ENCODE data around the gene PLEKHS1.
"Not testable (repeated sequence)": the region's sequence is repeated elsewhere in the genome, so short reads cannot be mapped to it uniquely, and the experiment has no call there.

The PLEKHS1 gene

GRCh38 chr10:113754768-113755167 lies 3.3 kb downstream of the PLEKHS1 start:
- Histone ChIP-seq H3K9me3 (ENCODE audit: control insufficient read depth, insufficient read depth, low read length) (no peaks in the 10 kb centered on the region), H3K36me3 (ENCODE audit: insufficient read depth, low read length) (no peaks in the 10 kb centered on the region), H3K9ac (ENCODE audit: low read depth, low read length) (no peak overlapping the region)

DNA sequence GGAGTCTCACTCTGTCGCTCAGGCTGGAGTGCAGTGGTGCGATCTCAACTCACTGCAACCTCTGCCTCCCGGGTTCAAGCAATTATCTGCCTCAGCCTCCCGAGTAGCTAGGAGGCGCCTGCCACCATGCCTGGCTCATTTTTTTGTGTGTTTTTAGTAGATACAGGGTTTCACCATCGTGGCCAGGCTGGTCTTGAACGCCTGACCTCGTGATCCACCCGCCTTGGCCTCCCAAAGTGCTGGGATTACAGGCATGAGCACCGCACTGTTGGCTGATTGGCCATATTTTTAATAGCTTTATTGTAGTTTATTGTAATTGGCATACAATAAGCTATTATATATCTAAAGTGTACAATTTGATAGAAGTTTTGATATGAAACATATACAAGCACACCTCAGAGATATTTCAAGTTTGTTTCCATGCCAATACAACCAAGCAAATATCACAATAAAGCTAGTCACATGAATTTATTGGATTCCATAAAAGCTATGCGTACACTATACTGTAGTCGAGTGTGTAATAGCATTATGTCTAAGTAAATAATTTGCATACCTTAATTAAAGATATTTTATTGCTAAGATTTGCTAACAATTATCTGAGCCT lies 5.6 kb downstream of the PLEKHS1 start:
- Histone ChIP-seq H3K36me3 (ENCODE audit: insufficient read depth, low read length) (no peaks in the 10 kb centered on the region), H3K9ac (ENCODE audit: low read depth, low read length) (no peak overlapping the region), H3K4me1 (ENCODE audit: insufficient read depth, low read length) (no peaks in the 10 kb centered on the region)

More at GRCh38 chr10:113754768-113755167, 3.3 kb downstream of the PLEKHS1 start:
- no peaks in the 10 kb centered on the region for H3K4me1 ChIP-seq (ENCODE audit: insufficient read depth, low read length)

GRCh38 chr10:113762083-113762482 lies 10.6 kb downstream of the PLEKHS1 start:
- no peaks in the 10 kb centered on the region for H3K9me3 ChIP-seq (ENCODE audit: control insufficient read depth, insufficient read depth, low read length)
- H3K4me1 ChIP-seq (ENCODE audit: insufficient read depth, low read length), result no peaks in the 10 kb centered on the region
- H3K36me3 ChIP-seq (ENCODE audit: insufficient read depth, low read length), result no peaks in the 10 kb centered on the region
- H3K9ac ChIP-seq (ENCODE audit: low read depth, low read length), result no peak overlapping the region

More for the DNA sequence above, 5.6 kb downstream of the PLEKHS1 start:
- no peaks in the 10 kb centered on the region for H3K9me3 ChIP-seq (ENCODE audit: control insufficient read depth, insufficient read depth, low read length)

GRCh38 chr10:113764582-113764981 lies 13.1 kb downstream of the PLEKHS1 start:
- no peaks in the 10 kb centered on the region for H3K4me1 ChIP-seq (ENCODE audit: insufficient read depth, low read length)
- H3K9me3 ChIP-seq (ENCODE audit: control insufficient read depth, insufficient read depth, low read length), result no peaks in the 10 kb centered on the region
- H3K36me3 ChIP-seq (ENCODE audit: insufficient read depth, low read length), result no peaks in the 10 kb centered on the region
- H3K9ac ChIP-seq (ENCODE audit: low read depth, low read length), result no peak overlapping the region

DNA sequence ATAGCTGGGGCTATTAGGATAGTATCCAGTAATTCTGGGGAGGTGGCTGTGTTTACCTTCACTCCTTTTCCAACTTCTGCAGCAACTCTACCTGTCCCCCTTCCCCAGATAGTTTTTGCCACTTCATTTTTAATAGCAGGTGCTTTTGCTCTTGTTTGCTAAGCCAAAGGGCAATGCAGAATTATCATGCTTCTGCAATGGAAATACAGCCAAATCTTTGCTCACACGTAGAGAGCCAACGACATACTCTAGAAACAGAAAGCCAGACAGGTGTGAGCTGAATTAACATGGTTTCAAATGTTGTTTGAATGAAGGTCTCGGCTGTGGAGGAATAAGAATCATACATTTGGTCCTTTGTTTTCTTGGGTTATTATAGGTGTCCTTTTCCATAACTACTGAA lies 14.4 kb downstream of the PLEKHS1 start:
- no peaks in the 10 kb centered on the region for H3K9me3 ChIP-seq (ENCODE audit: control insufficient read depth, insufficient read depth, low read length)
- H3K9ac ChIP-seq (ENCODE audit: low read depth, low read length), result no peak overlapping the region
- H3K36me3 ChIP-seq (ENCODE audit: insufficient read depth, low read length), result no peaks in the 10 kb centered on the region
- H3K4me1 ChIP-seq (ENCODE audit: insufficient read depth, low read length), result no peaks in the 10 kb centered on the region

DNA sequence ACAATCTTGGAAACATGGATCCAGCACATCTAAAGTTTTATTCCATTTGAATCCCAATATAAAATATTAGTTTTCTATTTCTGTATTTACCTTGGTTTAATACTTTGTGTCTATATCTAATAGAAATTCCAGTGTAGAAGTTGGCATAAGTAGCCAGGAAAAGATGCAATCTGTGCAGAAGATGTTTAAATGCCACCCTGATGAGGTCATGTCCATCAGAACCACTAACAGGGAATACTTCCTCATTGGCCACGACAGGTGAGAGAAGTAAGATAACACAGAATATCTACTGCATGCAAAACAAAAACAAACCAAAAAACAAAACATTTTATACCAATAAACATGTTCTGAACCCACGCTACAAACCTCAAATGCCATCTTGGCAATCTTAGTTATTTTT lies 15.7 kb downstream of the PLEKHS1 start:
- Histone ChIP-seq H3K4me1 (ENCODE audit: insufficient read depth, low read length) (no peaks in the 10 kb centered on the region), H3K9me3 (ENCODE audit: control insufficient read depth, insufficient read depth, low read length) (no peaks in the 10 kb centered on the region), H3K9ac (ENCODE audit: low read depth, low read length) (no peak overlapping the region), H3K36me3 (ENCODE audit: insufficient read depth, low read length) (no peaks in the 10 kb centered on the region)

- Histone ChIP-seq H3K9me3 (ENCODE audit: control insufficient read depth, insufficient read depth, low read length) (no peaks in the 10 kb centered on the region), H3K36me3 (ENCODE audit: insufficient read depth, low read length) (no peaks in the 10 kb centered on the region), H3K9ac (ENCODE audit: low read depth, low read length) (no peak overlapping the region), H3K4me1 (ENCODE audit: insufficient read depth, low read length) (no peaks in the 10 kb centered on the region)
These were observed 18.9 kb downstream of the PLEKHS1 start for GRCh38 chr10:113770346-113770745.

GRCh38 chr10:113771131-113771530 lies 19.6 kb downstream of the PLEKHS1 start:
- not testable (repeated sequence) for H3K4me1 ChIP-seq (ENCODE audit: insufficient read depth, low read length); H3K9ac ChIP-seq (ENCODE audit: low read depth, low read length); H3K9me3 ChIP-seq (ENCODE audit: control insufficient read depth, insufficient read depth, low read length); H3K36me3 ChIP-seq (ENCODE audit: insufficient read depth, low read length)

- Histone ChIP-seq H3K36me3 (ENCODE audit: insufficient read depth, low read length) (no peaks in the 10 kb centered on the region), H3K9me3 (ENCODE audit: control insufficient read depth, insufficient read depth, low read length) (no peaks in the 10 kb centered on the region), H3K4me1 (ENCODE audit: insufficient read depth, low read length) (no peaks in the 10 kb centered on the region), H3K9ac (ENCODE audit: low read depth, low read length) (no peak overlapping the region)
These were observed 24.3 kb downstream of the PLEKHS1 start for GRCh38 chr10:113775686-113776294.

GRCh38 chr10:113776553-113776952 lies 25.1 kb downstream of the PLEKHS1 start:
- H3K9me3 ChIP-seq (ENCODE audit: control insufficient read depth, insufficient read depth, low read length), result no peaks in the 10 kb centered on the region
- no peaks in the 10 kb centered on the region for H3K36me3 ChIP-seq (ENCODE audit: insufficient read depth, low read length)
- H3K9ac ChIP-seq (ENCODE audit: low read depth, low read length), result no peak overlapping the region
- no peaks in the 10 kb centered on the region for H3K4me1 ChIP-seq (ENCODE audit: insufficient read depth, low read length)

DNA sequence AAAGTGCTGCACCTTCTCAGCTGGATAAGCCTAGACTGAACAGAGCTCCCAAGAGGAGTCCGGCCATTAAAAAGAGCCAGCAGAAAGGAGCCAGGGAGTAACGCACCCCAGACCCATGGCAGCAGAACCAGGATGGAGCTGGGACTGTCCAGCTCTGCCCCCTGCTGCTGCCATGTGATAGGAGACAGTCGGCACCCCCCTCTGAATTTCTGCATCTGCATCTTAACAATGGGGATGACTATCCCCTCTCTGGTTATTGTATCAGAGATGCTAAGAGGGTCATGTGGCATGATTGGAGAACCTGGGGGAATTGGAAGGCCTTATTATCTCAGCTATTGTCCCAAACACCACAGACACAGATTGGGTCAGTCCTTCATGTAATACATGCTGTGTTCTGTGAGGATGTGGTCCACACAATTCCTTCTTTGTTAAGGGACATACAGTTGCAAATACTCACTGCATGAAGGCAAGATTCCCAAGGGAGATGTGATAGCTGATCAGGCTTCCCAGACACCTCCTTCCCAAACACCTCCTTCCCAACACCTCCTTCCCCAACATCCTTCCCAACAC lies 29.3 kb downstream of the PLEKHS1 start:
- Histone ChIP-seq H3K9me3 (ENCODE audit: control insufficient read depth, insufficient read depth, low read length) (no peaks in the 10 kb centered on the region), H3K36me3 (ENCODE audit: insufficient read depth, low read length) (no peaks in the 10 kb centered on the region), H3K9ac (ENCODE audit: low read depth, low read length) (no peak overlapping the region), H3K4me1 (ENCODE audit: insufficient read depth, low read length) (no peaks in the 10 kb centered on the region)

- H3K9ac ChIP-seq (ENCODE audit: low read depth, low read length), result no peak overlapping the region
- H3K4me1 ChIP-seq (ENCODE audit: insufficient read depth, low read length), result no peaks in the 10 kb centered on the region
- H3K9me3 ChIP-seq (ENCODE audit: control insufficient read depth, insufficient read depth, low read length), result no peaks in the 10 kb centered on the region
- no peaks in the 10 kb centered on the region for H3K36me3 ChIP-seq (ENCODE audit: insufficient read depth, low read length)
These were observed 30.9 kb downstream of the PLEKHS1 start for GRCh38 chr10:113782367-113782766.

DNA sequence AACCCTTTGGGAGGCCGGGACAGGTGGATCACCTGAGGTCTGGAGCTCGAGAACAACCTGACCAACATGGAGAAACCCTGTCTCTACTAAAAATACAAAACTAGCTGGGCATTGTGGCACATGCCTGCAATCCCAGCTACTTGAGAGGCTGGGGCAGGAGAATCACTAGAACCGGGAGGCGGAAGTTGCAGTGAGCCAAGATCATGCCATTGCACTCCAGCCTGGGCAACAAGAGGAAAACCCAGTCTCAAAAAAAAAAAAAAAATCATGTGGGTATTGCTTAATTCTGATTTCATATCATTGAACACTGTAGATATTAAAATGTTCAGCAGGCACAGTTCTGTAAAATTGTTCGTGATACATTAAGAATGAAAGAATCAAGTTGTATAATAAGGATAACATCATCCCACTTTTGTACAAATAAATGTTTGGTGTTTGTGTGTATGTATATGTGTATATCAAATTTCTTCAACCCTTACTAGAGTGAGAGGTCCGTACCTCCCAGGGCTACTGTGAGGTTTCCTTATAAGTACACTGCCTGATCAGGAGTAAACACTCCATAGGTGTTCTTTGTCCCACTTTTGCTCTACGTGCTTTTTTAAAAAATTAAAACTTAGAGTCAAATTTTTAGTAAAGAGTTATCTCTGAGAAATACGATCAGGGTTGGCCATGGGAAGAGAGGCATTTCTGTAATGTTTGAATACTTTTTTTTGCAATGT lies 31.7 kb downstream of the PLEKHS1 start:
- Histone ChIP-seq H3K9ac (ENCODE audit: low read depth, low read length) (no peak overlapping the region), H3K4me1 (ENCODE audit: insufficient read depth, low read length) (no peaks in the 10 kb centered on the region), H3K36me3 (ENCODE audit: insufficient read depth, low read length) (no peaks in the 10 kb centered on the region), H3K9me3 (ENCODE audit: control insufficient read depth, insufficient read depth, low read length) (no peaks in the 10 kb centered on the region)

GRCh38 chr10:113788604-113789083 lies 37.2 kb downstream of the PLEKHS1 start:
- H3K36me3 ChIP-seq (ENCODE audit: insufficient read depth, low read length), result no peaks in the 10 kb centered on the region
- H3K9ac ChIP-seq (ENCODE audit: low read depth, low read length), result no peak overlapping the region
- H3K4me1 ChIP-seq (ENCODE audit: insufficient read depth, low read length), result no peaks in the 10 kb centered on the region
- H3K9me3 ChIP-seq (ENCODE audit: control insufficient read depth, insufficient read depth, low read length), result no peaks in the 10 kb centered on the region

- Histone ChIP-seq H3K9ac (ENCODE audit: low read depth, low read length) (no peak overlapping the region), H3K9me3 (ENCODE audit: control insufficient read depth, insufficient read depth, low read length) (no peaks in the 10 kb centered on the region), H3K36me3 (ENCODE audit: insufficient read depth, low read length) (no peaks in the 10 kb centered on the region), H3K4me1 (ENCODE audit: insufficient read depth, low read length) (no peaks in the 10 kb centered on the region)
These were observed 40.2 kb downstream of the PLEKHS1 start for GRCh38 chr10:113791691-113792090.

Measured in ES-I3 (cell line).